Loucy (cell line): ENCODE measurements around the gene GALR2.
"Not testable (repeated sequence)": the region's sequence is repeated elsewhere in the genome, so short reads cannot be mapped to it uniquely, and the experiment has no call there.

ENCODE experiments used
- CTCF ChIP-seq: fragments of 200-600 bp; sonication (generic); conservative IDR thresholded peaks from 2 replicates; pipeline ENCODE4 v1.5.1; 2014; ENCODE audit warnings: mild to moderate bottlenecking, antibody characterized with exemption, low read length
- EZH2phosphoT487 ChIP-seq: fragments of 200-600 bp; IDR thresholded peaks from 2 replicates; pipeline ENCODE4 v1.6.1; 2018; ENCODE audit warnings: antibody characterized with exemption, mild to moderate bottlenecking, moderate library complexity, borderline replicate concordance

DNA sequence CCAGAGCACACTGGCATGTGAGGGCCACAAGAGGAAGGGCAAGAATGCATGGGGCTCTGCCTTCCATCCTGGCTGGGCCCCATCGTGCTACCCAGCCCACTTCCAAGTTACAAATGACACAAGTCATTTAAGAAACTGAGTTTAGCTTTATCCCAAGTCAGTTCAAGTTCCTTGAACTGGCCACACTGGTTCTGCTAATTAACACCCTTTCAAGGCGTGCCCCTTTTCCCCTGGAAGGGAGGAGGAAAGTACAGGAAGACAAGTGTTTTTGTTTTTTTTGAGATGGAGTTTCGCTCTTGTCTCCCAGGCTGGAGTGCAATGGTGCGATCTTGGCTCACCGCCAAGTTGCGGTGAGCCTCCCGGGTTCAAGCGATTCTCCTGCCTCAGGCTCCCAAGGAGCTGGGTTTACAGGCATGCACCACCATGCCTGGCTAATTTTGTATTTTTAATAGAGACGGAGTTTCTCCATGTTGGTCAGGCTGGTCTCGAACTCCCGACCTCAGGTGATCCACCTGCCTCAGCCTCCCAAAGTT, 30.0 kb upstream of the GALR2 start:
- TF ChIP-seq CTCF, EZH2phosphoT487: not testable (repeated sequence)
